Parathyroid adenoma (tissue), 2 donors: ENCODE data around the gene OBSCN.

Source experiments
- H2AFZ ChIP-seq: fragments of 300-600 bp; sonication (generic); one replicate; pipeline ENCODE4 v1.7.0; 2017; ENCODE audit warnings: antibody characterized with exemption, mild to moderate bottlenecking
- H3K27ac ChIP-seq: fragments of 300-600 bp; sonication (generic); one replicate; pipeline ENCODE4 v1.7.0; 2017
- H3K27me3 ChIP-seq: fragments of 300-600 bp; sonication (generic); one replicate; pipeline ENCODE4 v1.7.0; 2017; ENCODE audit warnings: low read length; ENCODE audit not compliant: control insufficient read depth, insufficient read depth
- H3K36me3 ChIP-seq: fragments of 300-600 bp; sonication (generic); one replicate; pipeline ENCODE4 v1.7.0; 2017; ENCODE audit warnings: low read length; ENCODE audit not compliant: control insufficient read depth, insufficient read depth
- H3K4me1 ChIP-seq: fragments of 300-600 bp; sonication (generic); one replicate; pipeline ENCODE4 v1.7.0; 2017; ENCODE audit warnings: control low read depth
- H3K4me2 ChIP-seq: fragments of 300-600 bp; sonication (generic); one replicate; pipeline ENCODE4 v1.7.0; 2017; ENCODE audit warnings: low read length
- H3K4me3 ChIP-seq: fragments of 300-600 bp; sonication (generic); one replicate; pipeline ENCODE4 v1.7.0; 2017; ENCODE audit warnings: low read depth, low read length
- H3K79me2 ChIP-seq: fragments of 300-600 bp; sonication (generic); one replicate; pipeline ENCODE4 v1.7.0; 2017; ENCODE audit warnings: control low read depth
- H3K9ac ChIP-seq: fragments of 300-600 bp; sonication (generic); one replicate; pipeline ENCODE4 v1.7.0; 2017; ENCODE audit warnings: mild to moderate bottlenecking
- H3K9me3 ChIP-seq: fragments of 300-600 bp; sonication (generic); one replicate; pipeline ENCODE4 v1.7.0; 2017; ENCODE audit warnings: low read length; ENCODE audit not compliant: control insufficient read depth
- CTCF ChIP-seq: fragments of 300-600 bp; sonication (generic); IDR thresholded peaks from one replicate; pipeline ENCODE4 v1.7.0; 2017; ENCODE audit warnings: antibody characterized with exemption, mild to moderate bottlenecking
- donor health status: primary hyperparathyroidism.

Gene OBSCN

GRCh38 chr1:228286505-228287417 lies 78.9 kb downstream of the OBSCN start:
- Histone ChIP-seq H3K36me3 (no peaks in the 10 kb centered on the region), H3K4me2 (no peak overlapping the region), H3K9ac (no peak overlapping the region), H3K9me3 (no peaks in the 10 kb centered on the region), H3K79me2 (no peaks in the 10 kb centered on the region), H3K4me1 (no peaks in the 10 kb centered on the region), H3K4me3 (no peak overlapping the region), H2AFZ (no peak overlapping the region), H3K27ac (no peak overlapping the region), H3K27me3 (no peaks in the 10 kb centered on the region)
- no peak for TF ChIP-seq CTCF

DNA sequence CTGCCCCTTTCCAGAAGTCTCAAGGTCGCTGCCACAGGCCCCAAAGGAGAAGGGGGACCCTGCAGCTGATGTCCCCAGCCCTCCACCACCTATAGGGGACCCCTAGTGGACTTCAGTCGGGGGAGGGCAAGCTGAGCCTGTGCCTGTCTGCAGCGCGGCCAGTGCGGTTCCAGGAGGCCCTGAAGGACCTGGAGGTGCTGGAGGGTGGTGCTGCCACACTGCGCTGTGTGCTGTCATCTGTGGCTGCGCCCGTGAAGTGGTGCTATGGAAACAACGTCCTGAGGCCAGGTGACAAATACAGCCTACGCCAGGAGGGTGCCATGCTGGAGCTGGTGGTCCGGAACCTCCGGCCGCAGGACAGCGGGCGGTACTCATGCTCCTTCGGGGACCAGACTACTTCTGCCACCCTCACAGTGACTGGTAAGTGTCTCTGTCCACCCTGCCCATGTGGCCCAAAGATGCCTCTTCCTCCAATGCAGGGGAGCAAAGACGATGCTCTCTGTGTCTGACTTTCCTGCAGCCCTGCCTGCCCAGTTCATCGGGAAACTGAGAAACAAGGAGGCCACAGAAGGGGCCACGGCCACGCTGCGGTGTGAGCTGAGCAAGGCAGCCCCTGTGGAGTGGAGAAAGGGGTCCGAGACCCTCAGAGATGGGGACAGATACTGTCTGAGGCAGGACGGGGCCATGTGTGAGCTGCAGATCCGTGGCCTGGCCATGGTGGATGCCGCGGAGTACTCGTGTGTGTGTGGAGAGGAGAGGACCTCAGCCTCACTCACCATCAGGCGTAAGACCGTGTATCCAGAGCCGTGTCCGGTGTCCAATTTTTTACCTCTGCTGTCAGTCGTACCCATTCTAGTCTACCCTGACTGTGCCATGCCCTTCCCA lies 79.9 kb downstream of the OBSCN start:
- no peaks in the 10 kb centered on the region for H3K79me2 ChIP-seq
- no peaks in the 10 kb centered on the region for H3K4me1 ChIP-seq
- H3K36me3 ChIP-seq = no peaks in the 10 kb centered on the region
- no peak for TF ChIP-seq CTCF
- no peak overlapping the region for H3K4me2 ChIP-seq
- no peak overlapping the region for H3K4me3 ChIP-seq
- H3K27ac ChIP-seq = no peak overlapping the region
- no peaks in the 10 kb centered on the region for H3K27me3 ChIP-seq
- no peak overlapping the region for H2AFZ ChIP-seq
- H3K9ac ChIP-seq = no peak overlapping the region
- no peaks in the 10 kb centered on the region for H3K9me3 ChIP-seq

- Histone ChIP-seq H3K4me3 (no peak overlapping the region), H3K27me3 (no peaks in the 10 kb centered on the region), H3K79me2 (no peaks in the 10 kb centered on the region), H3K36me3 (no peaks in the 10 kb centered on the region), H3K9me3 (no peaks in the 10 kb centered on the region), H3K9ac (no peak overlapping the region), H3K27ac (no peak overlapping the region), H3K4me1 (no peaks in the 10 kb centered on the region), H3K4me2 (no peak overlapping the region), H2AFZ (no peak overlapping the region)
- TF ChIP-seq CTCF = no peak
Observed at GRCh38 chr1:228288536-228289238, 80.8 kb downstream of the OBSCN start.

- Histone ChIP-seq H3K36me3 (no peaks in the 10 kb centered on the region), H3K27ac (no peak overlapping the region), H3K4me1 (no peaks in the 10 kb centered on the region), H2AFZ (no peak overlapping the region), H3K79me2 (no peaks in the 10 kb centered on the region), H3K4me3 (no peak overlapping the region), H3K27me3 (no peaks in the 10 kb centered on the region), H3K9ac (no peak overlapping the region), H3K4me2 (no peak overlapping the region), H3K9me3 (no peaks in the 10 kb centered on the region)
- TF ChIP-seq CTCF = no peak
Observed at GRCh38 chr1:228289239-228289849, 81.5 kb downstream of the OBSCN start.
